NCI-H524 treated with DMSO at 0.1 percent for 48 hours (cell line): ENCODE data around the gene SLC25A42.
"Not testable (repeated sequence)": the region's sequence is repeated elsewhere in the genome, so short reads cannot be mapped to it uniquely, and the experiment has no call there.

ENCODE experiments used
- DNase-seq: peaks from one replicate; lab custom pipeline; 2025; lab: John Stamatoyannopoulos, UW

SLC25A42 gene

DNA sequence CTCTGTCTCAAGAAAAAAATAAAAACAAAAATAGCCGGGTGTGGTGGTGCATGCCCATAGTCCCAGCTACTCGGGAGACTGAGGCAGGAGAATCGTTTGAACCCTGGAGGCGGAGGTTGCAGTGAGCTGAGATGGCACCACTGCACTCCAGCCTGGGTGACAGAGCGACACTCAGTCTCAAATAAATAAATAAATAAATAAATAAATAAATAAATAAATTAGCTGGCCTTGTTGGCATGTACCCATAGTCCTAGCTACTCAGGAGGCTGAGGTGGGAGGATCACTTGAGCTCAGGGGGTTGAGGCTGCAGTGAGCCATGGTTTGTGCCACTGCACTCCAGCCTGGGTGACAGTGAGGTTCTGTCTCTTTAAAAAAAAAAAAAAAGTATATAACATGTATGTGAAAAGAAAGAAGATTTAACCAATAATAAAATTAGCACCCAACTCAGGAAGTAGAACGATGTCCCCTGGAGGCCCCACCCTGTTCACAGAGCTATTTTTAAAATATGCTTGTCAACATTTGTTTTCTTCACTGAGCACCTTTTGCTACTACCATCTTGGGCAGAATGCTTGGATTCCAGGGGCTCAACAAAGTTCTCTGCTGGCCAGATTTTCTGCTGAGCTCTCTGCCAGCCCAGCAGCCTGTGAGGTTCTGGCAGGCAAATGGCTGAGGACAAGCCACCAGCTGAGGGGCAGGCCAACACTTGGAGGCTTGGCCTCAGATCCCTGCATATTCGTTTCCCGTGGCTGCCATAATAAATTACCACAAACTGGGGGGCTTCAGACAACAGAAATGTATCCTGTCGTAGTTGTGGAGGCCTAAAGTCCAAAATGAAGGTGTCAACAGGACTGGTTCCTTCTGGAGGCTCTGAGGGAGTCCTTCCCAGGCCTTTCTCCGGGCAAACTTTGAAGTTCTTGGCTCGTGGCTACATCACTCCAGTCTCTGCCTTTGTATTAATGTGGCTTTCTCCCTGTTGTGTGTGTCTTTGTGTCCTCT lies 5.2 kb downstream of the SLC25A42 start:
- no peak for DNase-seq

DNA sequence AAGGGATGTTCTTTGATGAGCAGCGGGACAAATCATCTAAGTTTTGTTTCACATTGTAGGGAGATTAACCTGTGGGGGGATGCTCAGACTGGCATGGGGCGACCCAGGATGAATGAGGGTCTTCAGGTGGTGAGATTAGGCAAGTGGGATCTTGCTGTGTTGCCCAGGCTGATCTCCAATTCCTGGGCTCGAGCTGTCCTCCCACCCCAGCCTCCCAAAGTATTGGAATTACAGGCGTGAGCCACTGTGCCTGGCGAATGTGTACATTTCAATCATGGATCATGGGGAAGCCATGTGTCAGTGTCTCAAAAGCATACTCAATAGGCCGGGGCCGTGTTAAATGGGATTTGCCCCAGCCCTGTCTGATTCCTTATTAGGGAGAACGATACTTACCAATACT lies 8.1 kb downstream of the SLC25A42 start:
- no peak for DNase-seq

DNA sequence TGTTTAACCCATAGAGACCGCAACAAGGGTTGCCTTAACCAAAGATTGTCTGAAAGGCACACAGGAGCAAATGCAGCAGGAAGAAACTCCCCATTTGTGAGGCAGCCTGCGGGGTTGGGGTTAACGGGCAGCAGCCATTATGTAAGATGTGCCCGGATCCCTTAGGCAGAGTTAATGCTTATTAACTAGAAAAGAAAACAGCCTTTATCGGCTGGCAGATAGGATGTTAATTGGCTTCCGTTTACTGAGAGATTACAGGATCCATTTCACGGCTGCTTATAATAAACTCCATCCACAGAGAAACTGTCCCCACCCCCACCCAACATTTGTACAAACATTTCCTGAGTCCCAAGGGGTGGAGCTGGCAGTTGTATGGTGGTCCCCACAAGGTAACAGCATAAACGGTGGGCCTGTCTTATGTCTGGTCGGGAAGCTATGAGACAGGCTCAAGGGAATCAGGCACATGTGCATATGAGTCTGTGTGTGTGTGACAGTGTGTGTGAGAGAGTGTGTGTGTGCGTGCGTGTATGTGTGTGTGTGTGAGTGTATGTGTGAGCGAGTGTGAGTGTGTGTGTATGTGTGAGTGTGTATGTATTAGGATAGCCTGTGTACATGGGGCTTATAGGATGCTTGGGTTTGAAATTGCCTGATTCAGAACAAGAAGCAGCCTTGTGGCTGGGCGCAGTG lies 10.5 kb downstream of the SLC25A42 start:
- DNase-seq: no peak

DNA sequence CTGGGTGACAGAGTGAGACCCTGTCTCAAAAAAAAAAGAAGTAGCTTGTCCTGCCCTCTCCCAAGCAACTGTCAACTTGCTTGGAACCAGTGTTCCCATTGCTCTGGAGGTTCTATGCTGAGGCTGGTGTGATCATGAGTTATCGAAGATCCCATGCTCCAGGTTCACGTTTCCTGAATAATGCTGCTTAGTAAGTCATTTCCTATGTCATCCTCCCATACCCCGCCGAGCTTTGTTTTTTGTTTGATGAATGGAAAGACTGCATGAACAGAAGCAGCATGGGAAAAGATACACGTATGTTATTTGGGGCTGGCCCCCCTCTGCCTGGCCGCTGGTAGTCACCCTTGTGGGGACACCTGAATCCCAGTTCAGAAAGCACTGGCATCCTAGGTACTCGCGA lies 11.3 kb downstream of the SLC25A42 start:
- DNase-seq: no peak

DNA sequence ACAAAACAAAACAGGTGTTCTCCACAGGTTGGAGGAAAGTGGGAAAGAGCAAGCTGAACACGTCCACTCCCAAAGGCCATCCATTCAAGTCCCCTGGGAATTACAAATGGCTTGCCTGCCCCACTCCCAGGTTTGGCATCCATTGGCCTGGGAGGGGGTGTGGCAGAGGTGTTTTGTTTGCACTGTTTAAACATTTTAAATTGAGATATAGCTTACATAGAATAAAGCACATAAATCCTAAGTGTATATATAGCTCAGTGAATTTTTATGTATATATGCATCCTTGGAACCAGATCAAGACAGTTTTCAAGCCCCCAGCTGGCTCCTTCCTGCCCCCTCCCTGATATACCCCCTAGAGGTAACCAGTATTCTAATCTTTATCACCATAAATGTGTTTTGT lies 12.7 kb downstream of the SLC25A42 start:
- no peak for DNase-seq

DNA sequence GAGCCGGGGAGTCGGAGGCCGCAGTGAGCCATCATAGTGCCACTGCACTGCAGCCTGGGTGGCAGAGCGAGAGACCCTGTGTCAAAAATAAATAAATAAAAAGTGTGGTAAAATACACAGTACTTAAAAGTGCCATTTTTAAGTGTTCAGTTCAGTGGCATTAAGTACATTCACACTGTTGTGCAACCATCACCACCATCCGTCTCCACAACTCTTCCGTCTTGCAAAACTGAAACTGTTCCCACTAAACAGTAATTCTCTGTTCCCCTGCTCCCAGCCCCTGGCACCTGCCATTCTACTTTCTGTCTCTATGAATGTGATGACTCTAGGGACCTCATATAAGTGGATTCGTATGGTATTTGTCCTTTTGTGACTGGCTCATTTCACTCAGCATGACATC lies 13.3 kb downstream of the SLC25A42 start:
- DNase-seq: no peak

DNA sequence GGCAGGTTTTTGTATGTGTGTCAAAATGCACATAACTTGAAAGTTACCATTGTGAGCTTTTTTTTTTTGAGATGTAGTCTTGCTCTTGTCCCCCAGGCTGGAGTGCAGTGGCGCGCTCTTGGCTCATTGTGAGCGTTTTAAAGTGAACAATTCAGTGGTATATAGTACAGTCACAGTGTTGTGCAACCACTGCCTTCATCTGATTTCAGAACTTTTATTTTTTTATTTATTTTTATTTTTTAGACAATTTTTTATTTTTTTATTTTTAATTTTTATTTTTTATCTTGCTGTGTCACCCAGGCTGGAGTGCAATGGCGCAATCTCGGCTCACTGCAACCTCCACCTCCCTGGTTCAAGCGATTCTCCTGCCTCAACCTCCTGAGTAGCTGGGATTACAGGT lies 15.0 kb downstream of the SLC25A42 start:
- DNase-seq: no peak

DNA sequence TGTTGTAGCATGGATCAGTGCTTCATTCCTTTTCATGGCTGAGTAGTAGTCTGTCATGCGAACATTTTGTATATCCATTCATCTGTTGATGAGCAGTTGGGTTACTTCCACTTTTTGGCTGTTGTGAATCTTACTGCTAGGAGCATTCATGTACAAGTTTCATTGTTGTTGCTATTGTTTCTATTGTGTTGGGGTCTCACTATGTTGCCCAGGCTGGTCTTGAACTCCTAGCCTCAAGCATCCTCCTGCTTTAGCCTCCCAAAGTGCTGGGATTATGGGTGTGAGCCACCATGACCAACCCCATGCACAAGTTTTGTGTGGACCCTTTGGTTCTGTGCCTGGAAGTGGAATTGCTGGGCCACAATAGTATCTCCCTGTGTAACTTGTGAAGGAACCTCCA lies 15.8 kb downstream of the SLC25A42 start:
- no peak for DNase-seq

DNA sequence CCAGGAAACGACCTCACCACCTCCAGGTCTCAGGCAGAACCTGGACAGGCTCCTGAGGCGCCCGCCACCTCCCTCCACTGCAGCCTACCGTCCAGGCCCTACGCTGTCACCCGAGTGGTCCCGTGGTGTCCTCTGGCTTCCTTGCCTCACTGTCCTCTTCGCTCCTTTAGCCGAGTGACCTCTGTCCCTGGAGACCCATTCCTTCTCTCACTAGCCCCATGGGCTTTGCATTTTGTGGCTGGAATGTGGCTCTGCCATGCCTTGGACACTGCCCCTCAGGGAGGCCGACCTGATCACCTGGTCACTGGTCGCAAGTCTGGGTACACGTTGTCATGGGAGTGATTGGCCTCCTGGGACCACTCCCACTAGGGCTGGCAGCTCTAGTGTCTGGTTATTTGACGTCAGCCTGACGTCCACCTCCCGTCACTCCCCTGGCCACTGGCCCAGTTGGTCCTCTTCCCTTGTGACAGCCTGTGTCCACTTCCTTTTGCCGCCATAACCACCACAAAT lies 17.9 kb downstream of the SLC25A42 start:
- DNase-seq: no peak

DNA sequence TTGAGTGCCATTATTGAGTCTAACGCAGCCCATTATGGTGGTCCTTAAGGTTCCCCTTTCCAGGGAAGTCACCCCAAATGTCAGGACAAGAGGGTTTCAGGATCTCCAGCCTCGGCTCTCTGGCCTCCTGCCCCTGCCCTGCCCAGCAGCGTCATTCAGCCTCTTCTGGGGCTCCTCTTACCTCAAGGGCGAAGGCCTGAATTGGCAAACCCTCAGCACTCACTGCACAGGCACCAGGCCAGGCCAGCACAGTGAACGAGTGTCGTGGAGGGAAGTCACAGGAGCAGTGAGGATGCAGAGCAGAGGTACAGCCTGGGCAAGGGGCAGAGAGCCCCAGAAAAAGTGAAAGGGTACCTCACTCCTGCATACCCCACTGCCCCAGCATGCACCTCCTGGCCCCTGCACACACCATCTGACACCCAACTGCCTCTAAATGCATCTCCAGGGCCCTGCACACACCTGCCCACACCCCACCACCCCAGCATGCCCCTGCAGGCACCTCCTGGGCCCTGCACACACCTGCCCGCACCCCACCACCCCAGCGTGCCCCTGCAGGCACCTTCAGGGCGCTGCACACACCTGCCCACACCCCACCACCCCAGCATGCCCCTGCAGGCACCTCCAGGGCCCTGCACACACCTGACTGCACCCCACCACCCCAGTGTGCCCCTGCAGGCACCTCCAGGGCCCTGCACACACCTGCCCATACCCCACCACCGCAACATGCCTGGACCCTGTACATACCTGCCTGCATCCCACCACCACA lies 19.8 kb downstream of the SLC25A42 start:
- no peak for DNase-seq

DNA sequence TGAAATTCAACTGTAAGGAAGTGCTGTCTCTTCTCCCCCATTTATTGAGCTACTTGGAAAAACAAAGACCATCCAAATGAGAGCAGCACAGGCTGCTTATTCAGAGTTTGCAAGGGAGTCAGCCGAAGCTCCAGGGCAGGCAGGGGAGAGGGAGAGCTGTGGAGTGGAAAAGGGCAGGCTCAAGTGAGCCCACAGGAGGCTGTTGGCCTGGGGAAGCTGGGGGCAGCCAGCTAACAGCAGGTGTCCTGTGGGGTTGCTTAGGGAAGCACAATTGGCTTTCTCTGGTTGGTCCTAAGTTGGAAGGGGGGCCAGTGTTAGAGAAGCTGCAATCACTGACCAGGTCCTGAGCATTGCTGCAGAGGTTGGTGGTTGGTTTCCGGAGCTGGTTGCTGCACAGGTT lies 23.9 kb downstream of the SLC25A42 start:
- no peak for DNase-seq

DNA sequence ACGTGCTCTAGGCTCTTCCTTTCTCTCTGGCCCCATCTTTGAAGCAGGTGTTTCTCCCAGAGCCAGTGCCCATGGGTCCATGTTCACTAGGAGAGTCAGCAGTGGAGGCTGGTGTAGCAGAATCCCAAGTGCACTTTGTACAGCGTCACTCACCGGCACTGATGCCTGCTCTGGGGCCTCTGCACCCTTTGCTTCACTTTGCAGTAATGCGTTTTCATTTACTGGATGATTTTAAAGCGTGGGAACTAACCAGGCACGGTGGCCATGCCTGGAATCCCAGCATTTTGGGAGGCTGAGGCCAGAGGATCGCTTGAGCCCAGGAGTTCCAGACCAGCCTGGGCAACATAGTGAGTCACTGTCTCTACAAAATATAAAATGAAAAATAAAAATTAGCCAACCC lies 30.7 kb downstream of the SLC25A42 start:
- no peak for DNase-seq

DNA sequence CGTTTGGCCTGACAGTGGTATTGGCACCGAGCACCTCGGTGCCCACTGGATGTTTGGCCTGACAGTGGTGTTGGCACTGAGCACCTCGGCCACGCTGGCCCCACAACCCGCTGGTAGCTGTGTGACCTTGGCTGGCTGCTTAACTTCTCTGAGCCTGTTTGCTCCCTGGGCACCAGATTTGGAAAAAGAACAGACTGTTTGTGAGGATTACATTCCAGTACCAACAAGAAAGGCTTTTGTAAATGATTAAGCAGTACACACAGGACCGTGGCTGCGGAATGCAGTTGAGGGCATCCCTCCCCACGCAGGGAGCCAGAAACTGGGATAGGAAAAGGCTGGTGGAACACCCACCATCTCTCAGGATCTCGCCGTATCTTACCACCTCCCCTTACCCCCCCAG lies 31.9 kb downstream of the SLC25A42 start:
- no peak for DNase-seq

DNA sequence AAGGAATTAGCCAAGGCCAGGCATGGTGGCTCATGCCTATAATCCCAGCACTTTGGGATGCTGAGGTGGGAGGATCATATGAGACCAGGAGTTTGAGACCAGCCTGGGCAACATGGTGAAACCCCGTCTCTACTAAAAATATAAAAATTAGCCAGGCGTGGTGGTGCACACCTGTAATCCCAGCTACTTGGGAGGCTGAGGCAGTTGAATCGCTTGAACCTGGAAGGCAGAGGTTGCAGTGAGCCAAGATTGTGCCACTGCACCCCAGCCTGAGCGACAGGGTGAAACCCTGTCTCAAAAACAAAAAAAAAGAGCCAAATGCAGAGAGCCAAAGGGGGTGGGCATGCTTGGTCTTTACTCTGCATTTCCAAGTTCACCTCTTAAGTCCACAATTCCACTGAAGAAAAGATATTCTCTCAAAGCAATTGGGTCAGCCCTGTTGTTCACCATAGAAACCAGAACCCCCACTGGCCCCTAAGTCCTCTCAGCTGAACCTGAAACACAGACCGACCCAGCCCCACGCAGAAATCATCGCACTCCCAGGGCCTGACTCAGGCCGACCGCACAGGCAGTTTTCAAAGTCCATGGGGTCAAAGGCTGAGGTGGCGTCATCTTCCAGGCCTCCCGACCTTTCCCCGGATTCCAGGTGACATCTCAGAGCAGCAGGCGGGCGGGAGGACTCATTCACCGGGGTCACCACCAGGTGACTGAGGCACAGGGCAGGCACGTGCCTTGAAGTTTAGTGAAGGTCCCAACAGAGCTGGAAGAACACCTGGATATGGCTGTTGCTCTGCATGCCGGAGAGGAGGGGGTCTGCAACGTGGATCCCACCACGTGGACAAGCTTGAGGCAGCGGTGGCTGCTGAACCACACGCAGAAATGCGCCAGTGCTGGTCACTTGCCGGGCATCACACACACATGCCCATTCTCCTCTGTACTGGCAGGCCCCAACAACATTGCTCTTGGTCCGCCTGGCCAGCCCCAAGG lies 33.1 kb downstream of the SLC25A42 start:
- DNase-seq: no peak

DNA sequence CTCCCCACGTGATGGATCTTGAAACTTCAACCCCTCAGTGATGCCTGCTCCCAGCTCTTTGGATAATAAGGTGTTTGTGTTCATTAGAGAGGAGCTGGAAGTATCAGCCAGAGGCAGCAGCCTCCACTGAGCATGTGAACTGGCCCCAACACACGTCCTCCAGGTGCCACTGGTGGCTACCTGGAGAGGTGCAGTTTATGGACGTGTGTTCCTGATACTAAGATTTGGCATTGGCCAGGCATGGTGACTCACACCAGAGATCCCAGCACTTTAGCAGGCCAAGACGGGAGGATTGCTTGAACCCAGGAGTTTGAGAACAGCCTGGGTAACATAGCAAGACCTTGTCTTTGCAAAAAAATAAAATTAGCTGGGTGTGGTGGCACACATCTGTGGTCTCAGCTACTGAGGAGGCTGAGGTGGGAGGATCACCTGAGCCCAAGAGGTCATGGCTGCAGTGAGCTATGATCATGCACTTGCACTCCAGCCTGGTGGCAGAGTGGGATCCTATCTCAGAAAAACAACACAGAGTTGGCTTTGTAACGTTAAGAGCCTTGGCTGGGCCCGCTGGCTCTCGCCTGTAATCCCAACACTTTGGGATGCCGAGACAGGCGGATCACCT lies 34.4 kb downstream of the SLC25A42 start:
- DNase-seq: no peak

DNA sequence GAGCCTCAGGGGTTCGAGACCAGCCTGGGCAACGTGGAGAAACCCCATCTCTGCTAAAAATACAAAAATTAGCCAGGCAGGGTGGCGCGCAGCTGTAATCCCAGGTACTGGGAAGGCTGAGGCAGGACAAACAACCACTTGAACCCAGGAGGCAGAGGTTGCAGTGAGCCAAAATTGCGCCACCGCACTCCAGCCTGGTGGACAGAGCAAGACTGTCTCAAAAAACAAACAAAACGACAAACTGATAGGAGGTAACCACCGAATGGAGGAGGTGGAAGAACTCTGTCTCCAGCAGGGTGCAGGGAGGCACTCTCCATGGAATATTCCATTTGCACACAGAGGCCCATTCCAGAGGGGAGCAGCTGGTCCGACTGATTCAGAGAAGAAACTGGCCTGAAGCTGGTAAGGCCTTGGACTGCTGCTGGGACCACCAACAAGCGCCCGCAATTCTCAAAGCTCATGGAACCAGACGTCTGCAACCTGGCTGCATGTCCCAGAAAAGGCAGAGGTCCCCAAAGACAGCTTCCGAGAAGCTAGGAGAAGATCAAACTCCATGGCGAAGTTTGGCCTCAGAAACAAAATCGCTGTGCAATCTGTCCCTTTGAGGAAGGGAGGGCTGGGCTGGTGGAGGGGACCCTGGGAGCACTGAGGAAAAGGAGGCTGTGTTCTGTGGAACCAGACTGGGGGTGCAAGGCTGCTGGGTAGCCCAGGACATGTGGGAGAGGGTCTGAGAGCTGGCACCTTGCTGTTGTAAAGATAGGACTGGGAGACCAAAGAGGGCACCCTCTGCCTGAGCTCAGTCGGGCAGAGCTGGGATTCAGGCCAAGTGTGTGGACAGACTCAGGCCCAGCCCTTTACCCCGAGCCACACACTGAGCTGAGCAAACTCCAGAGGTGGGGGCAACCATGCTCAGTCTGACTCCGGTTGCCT lies 35.2 kb downstream of the SLC25A42 start:
- DNase-seq: no peak

DNA sequence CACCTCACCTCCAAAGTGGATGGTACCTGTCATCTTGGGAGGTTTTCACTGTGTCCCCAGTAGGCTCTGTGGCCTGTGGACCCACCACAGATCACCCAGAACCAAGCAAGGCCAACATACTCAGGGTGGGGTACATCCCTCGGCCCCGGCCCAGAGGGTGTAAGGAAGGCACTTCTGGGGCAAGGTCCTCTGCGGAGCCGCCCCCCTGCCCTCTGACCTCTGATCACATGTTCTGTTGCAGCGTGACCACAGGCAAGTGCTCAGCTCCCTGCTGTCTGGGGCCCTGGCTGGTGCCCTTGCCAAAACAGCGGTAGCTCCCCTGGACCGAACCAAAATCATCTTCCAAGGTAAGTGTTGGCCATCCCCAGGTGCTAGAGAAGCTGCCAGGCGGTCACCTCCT lies 37.7 kb downstream of the SLC25A42 start:
- no peak for DNase-seq

DNA sequence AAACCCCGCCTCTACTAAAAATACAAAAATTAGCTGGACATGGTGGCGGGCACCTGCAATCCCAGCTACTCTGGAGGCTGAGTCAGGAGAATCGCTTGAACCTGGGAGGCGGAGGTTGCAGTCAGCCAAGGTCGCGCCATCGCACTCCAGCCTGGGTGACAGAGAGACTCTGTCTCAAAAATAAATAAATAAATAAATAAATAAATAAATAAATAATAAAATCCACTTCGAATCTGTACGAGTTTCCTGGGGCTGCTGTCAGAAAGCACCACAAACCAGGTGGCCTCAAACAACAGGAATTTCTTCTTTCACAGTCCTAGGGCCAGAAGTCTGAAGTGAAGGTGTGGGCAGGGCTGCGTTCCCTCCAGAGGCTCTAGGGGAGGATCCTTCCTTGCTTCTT lies 38.8 kb downstream of the SLC25A42 start:
- not testable (repeated sequence) for DNase-seq

DNA sequence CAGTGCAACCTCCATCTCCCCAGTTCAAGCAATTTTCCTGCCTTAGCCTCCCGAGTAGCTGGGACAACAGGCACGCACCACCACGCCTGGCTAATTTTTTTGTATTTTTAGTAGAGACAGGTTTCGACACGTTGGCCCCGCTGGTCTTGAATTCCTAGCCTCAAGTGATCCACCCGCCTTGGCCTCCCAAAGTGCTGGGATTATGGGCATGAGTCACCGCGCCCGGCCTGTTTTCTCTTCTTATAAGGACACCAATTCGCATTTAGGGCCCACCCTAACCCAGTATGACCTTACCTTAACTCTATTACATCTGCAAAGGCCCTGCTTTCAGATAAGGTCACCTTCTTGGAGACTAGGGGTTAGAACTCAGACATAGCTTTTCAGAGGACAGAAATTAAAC lies 39.4 kb downstream of the SLC25A42 start:
- no peak for DNase-seq
